Medulla oblongata (tissue), 1 donor: ENCODE data around the gene C1orf232.
A peak's percentile ranks its signal among the peaks of the same experiment; 100 is the strongest.

ENCODE experiments used
- DNase-seq: peaks from one replicate; pipeline ENCODE4 v3.0.0-alpha.2; 2015; ENCODE audit errors: extremely low spot score

The C1orf232 gene

DNA sequence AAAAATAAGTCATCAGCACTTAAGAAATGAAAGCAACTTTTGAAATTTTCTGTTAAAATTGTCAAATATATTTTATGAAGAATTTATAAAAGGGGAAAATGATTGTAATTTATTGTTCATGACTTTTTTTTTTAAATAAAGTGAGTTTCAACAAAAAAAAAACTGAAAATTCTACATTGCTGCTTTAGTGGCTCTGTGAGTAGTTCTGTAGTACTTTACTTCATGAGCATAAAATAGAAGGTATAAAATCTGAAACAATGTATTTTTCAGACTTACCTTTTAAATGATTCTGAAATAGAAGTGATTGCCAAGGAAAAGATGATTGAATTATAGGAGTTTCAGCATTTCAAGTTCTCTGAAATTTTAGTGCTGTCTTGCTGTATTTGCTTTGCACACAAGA is 43.4 kb downstream of the C1orf232 start:
- DNase-seq: no peak

DNA sequence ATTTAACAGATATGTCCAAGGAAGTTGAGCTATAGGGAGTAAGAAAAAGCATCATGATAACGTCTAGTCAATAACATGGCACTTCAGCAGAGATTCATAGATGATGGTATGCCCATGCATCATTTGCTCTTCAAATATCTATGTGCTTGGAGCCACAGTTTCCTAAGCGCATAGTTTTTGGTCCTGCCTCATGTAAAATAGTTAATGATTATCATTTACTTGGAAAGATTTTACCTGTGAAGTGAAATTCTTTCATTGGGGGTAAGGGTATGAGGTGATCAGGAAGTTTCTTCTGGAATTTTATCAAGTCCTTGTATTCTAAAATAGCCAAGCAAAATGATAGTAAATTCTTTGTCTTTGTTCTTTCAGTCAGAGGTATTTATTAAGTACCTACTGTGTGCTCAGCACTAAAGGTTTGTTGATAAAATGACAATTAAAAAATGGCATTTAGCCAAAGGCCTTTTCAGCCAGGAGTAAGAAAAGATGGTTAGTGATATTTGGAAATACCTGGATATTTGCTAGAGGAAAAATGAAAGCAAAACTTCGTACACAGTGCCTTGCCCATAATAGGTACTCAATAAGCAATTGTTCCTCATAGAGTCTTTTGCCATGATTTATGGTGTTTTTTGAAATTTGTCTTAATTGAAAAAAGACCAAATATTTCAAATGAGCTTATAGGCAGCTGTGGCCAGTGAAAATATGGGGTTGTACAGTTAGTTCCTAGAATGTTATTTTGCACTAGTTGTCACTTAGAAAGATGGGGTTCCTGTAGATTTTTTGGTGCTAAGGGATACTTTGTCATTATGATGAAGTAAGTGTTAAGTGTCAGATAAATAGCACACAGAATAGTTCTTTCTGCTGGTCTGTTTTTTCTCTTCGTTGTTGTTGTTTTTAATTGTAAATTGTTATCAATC is 44.1 kb downstream of the C1orf232 start:
- no peak for DNase-seq

GRCh38 chr1:26122988-26123973 is 45.5 kb downstream of the C1orf232 start:
- no peak for DNase-seq

DNA sequence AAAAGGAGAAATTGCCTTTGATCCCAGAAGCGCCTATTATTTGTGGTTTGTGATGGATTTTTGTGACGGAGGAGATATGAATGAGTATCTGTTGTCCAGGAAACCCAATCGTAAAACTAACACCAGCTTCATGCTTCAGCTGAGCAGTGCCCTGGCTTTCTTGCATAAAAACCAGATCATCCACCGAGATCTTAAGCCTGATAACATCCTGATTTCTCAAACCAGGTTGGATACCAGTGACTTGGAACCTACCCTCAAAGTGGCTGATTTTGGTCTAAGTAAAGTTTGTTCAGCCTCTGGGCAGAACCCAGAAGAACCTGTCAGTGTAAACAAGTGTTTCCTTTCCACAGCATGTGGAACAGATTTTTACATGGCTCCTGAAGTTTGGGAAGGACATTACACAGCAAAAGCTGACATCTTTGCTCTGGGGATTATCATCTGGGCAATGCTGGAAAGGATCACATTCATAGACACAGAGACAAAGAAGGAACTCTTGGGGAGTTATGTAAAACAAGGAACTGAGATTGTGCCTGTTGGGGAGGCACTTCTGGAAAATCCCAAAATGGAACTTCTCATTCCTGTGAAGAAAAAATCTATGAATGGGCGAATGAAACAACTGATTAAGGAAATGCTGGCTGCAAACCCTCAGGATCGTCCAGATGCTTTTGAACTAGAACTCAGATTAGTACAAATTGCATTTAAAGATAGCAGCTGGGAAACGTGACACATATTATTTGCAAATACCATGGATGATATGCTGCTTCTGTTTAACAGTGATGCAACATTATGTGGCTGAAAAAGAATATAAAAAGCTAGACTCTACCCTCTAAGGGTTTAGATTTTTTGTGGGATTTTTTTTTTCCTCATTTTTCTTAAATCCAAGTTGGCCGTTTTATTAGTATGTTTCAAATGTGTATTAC is 46.6 kb downstream of the C1orf232 start:
- peak; percentile 45 for DNase-seq

DNA sequence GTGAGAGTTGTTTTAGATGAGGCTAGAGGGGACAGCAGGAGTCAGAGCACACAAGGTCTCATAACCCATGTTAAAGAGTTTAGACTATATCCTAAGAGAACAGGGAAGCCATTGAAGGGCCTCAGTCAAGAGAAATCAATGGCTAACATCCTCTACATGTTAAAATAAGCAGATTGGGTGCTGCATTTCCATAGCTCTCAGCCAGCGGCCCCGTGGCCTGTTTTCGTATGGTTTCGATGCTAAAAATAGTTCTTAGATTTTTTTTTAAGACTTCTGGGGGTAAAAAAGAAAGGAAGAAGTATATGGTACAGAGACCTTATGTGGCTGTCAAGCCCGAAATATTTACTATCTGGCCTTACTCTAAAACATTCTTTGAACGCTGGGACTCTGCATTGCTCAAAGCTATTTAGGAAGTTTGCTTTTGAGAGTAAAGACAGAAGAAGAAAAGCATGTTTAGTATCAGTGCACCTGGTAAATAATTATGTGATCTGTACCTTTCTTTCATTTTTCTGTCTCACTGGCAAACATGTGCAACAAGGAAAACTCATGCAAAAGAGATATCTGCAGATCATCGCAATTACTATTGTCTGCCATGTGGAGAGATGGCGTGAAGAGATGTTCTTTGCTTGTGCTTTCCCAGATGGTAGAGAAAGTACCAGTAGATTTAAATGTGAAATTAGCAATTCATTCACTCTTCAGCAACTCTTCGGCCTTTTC is 48.7 kb downstream of the C1orf232 start:
- no peak for DNase-seq

GRCh38 chr1:26114165-26114927 is 54.4 kb downstream of the C1orf232 start:
- no peak for DNase-seq
